Brain microvascular endothelial cell (primary cell): ENCODE results near the gene CDH4.

Experiments used
- DNase-seq: peaks from one replicate; pipeline ENCODE4 v3.0.0-alpha.2; 2020
- H3K27ac ChIP-seq: fragments of 250-450 bp; sonication (Bioruptor Pico); 2 replicates; pipeline ENCODE4 v1.5.1; 2020; ENCODE audit warnings: mild to moderate bottlenecking, moderate library complexity
- H3K27me3 ChIP-seq: fragments of 250-450 bp; sonication (Bioruptor Pico); replicated peaks from 2 replicates; pipeline ENCODE4 v1.5.1; 2020; ENCODE audit warnings: mild to moderate bottlenecking
- H3K36me3 ChIP-seq: fragments of 250-450 bp; sonication (Bioruptor Pico); replicated peaks from 2 replicates; pipeline ENCODE4 v1.5.1; 2020; ENCODE audit warnings: mild to moderate bottlenecking
- H3K4me3 ChIP-seq: 2 replicates; pipeline ENCODE4 v1.5.1; 2011; ENCODE audit warnings: low read depth, mild to moderate bottlenecking, control low read depth, low read length, moderate library complexity
- CTCF ChIP-seq: IDR thresholded peaks from 2 replicates; pipeline ENCODE4 v1.5.1; 2011; ENCODE audit warnings: low read depth, mild to moderate bottlenecking, moderate library complexity, low read length, control low read depth, inconsistent platforms; ENCODE audit errors: missing control alignments
- in situ Hi-C: cut with HindIII; loops from 2 replicates; pipeline ENCODE4 v1.10.0; 2017; ENCODE audit warnings: low sequenced_read_pairs, low pct_ligation_motif_present

CDH4 gene

GRCh38 chr20:61436667-61437279, 184.7 kb downstream of the CDH4 start:
- in situ Hi-C loops, result no loop called here
- no peaks in the 10 kb centered on the region for H3K27me3 ChIP-seq
- no peak for DNase-seq
- H3K4me3 ChIP-seq, result no peak overlapping the region
- H3K36me3 ChIP-seq, result no peaks in the 10 kb centered on the region
- peak; percentile 28 for TF ChIP-seq CTCF
- no peak overlapping the region for H3K27ac ChIP-seq

GRCh38 chr20:61437280-61438206, 185.5 kb downstream of the CDH4 start:
- Histone ChIP-seq H3K27ac (no peak overlapping the region), H3K36me3 (no peaks in the 10 kb centered on the region), H3K27me3 (no peaks in the 10 kb centered on the region), H3K4me3 (no peak overlapping the region)
- TF ChIP-seq CTCF, result no peak
- DNase-seq, result peak; percentile 16
- in situ Hi-C loops, result no loop called here

DNA sequence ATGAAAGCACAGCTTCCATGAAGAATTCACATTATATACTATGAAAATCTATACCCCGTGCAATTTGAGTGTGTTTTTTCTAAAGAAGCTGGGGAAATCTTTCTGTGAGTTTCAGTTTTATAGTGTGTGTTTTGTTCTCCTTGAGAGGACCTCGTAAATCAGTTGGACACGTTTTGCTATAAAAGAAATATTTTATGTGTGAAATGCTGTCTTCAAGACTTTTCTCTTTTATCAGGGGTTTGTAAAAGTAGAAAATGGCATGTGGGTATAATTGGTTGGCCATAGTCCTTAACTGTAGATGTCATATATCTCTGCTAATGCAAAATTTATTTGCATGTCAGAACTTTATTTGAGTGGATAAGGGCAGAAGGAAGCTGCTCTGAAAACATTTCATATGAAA, 186.2 kb downstream of the CDH4 start:
- TF ChIP-seq CTCF, result no peak
- no peak for DNase-seq
- no peak overlapping the region for H3K27ac ChIP-seq
- in situ Hi-C loops, result no loop called here
- no peaks in the 10 kb centered on the region for H3K36me3 ChIP-seq
- H3K27me3 ChIP-seq, result no peaks in the 10 kb centered on the region
- H3K4me3 ChIP-seq, result no peak overlapping the region

- Histone ChIP-seq H3K27me3 (no peaks in the 10 kb centered on the region), H3K27ac (no peak overlapping the region), H3K4me3 (no peak overlapping the region), H3K36me3 (no peaks in the 10 kb centered on the region)
- in situ Hi-C loops, result no loop called here
- no peak for TF ChIP-seq CTCF
- DNase-seq, result no peak
Measured at GRCh38 chr20:61439251-61439650, 187.2 kb downstream of the CDH4 start.

GRCh38 chr20:61440548-61441055, 188.5 kb downstream of the CDH4 start:
- in situ Hi-C loops, result no loop called here
- no peak overlapping the region for H3K27ac ChIP-seq
- H3K36me3 ChIP-seq, result no peaks in the 10 kb centered on the region
- H3K27me3 ChIP-seq, result no peaks in the 10 kb centered on the region
- DNase-seq, result no peak
- H3K4me3 ChIP-seq, result no peak overlapping the region
- no peak for TF ChIP-seq CTCF
